ENCODE results near the gene CDH26. TPM values are rescaled to one million over a fixed set of nuclear protein-coding genes. Genes with fewer than 3 reads are reported as not detected.

CDH26 gene
- polyA plus RNA-seq, 4 donors: 0.72 to 1.6 (median 1.1) TPM

- no peak overlapping the region for H3K4me3 ChIP-seq (ENCODE audit: low read depth in 1 of 3, low read length in 3 of 3)
- H3K4me1 ChIP-seq (ENCODE audit: control insufficient read depth in 3 of 3, insufficient read depth in 2 of 3, low read depth in 1 of 3, low read length in 2 of 3): no peaks in the 10 kb centered on the region
- no peak for FAIRE-seq
- H3K36me3 ChIP-seq (ENCODE audit: control insufficient read depth in 3 of 3, insufficient read depth in 2 of 3, low read depth in 1 of 3, low read length in 3 of 3): peaks cover 0 to 10% (median 9%) of the 10 kb centered on the region in 3 donors
- DNase-seq: no peak
- no peaks in the 10 kb centered on the region for H3K27me3 ChIP-seq (ENCODE audit: control insufficient read depth in 3 of 3, insufficient read depth in 3 of 3, low read length in 3 of 3)
- WGBS, 3 donors: 73 to 86% (median 83%) methylated on average over 3 of the region's 3 CpGs
- no peaks in the 10 kb centered on the region for H3K9me3 ChIP-seq (ENCODE audit: control insufficient read depth in 2 of 2, insufficient read depth in 1 of 2, low read depth in 1 of 2, low read length in 1 of 2)
- H3K27ac ChIP-seq (ENCODE audit: low read depth in 1 of 3, low read length in 2 of 3): no peak overlapping the region
These were observed 13.0 kb upstream of the CDH26 start for GRCh38 chr20:59945175-59945574.

GRCh38 chr20:59945731-59946130 is 12.5 kb upstream of the CDH26 start:
- no peak for FAIRE-seq

GRCh38 chr20:59947376-59947775 is 10.8 kb upstream of the CDH26 start:
- 91 to 94% (median 94%) methylated on average over 8 of the region's 8 CpGs for WGBS, 3 donors
- no peaks in the 10 kb centered on the region for H3K9me3 ChIP-seq (ENCODE audit: control insufficient read depth in 2 of 2, insufficient read depth in 1 of 2, low read depth in 1 of 2, low read length in 1 of 2)
- H3K4me3 ChIP-seq (ENCODE audit: low read depth in 1 of 3, low read length in 3 of 3): no peak overlapping the region
- no peak overlapping the region for H3K27ac ChIP-seq (ENCODE audit: low read depth in 1 of 3, low read length in 2 of 3)
- FAIRE-seq: no peak
- H3K27me3 ChIP-seq (ENCODE audit: control insufficient read depth in 3 of 3, insufficient read depth in 3 of 3, low read length in 3 of 3): no peaks in the 10 kb centered on the region
- H3K4me1 ChIP-seq (ENCODE audit: control insufficient read depth in 3 of 3, insufficient read depth in 2 of 3, low read depth in 1 of 3, low read length in 2 of 3): no peaks in the 10 kb centered on the region
- peaks cover 0 to 10% (median 9%) of the 10 kb centered on the region in 3 donors for H3K36me3 ChIP-seq (ENCODE audit: control insufficient read depth in 3 of 3, insufficient read depth in 2 of 3, low read depth in 1 of 3, low read length in 3 of 3)
- DNase-seq: no peak

More at GRCh38 chr20:59945731-59946130, 12.5 kb upstream of the CDH26 start:
- no peak for DNase-seq
- no peaks in the 10 kb centered on the region for H3K4me1 ChIP-seq (ENCODE audit: control insufficient read depth in 3 of 3, insufficient read depth in 2 of 3, low read depth in 1 of 3, low read length in 2 of 3)
- H3K27ac ChIP-seq (ENCODE audit: low read depth in 1 of 3, low read length in 2 of 3): no peak overlapping the region
- H3K4me3 ChIP-seq (ENCODE audit: low read depth in 1 of 3, low read length in 3 of 3): no peak overlapping the region
- WGBS, 3 donors: 85 to 97% (median 87%) methylated on average over 2 of the region's 2 CpGs
- H3K9me3 ChIP-seq (ENCODE audit: control insufficient read depth in 2 of 2, insufficient read depth in 1 of 2, low read depth in 1 of 2, low read length in 1 of 2): no peaks in the 10 kb centered on the region
- no peaks in the 10 kb centered on the region for H3K27me3 ChIP-seq (ENCODE audit: control insufficient read depth in 3 of 3, insufficient read depth in 3 of 3, low read length in 3 of 3)
- peaks cover 0 to 10% (median 9%) of the 10 kb centered on the region in 3 donors for H3K36me3 ChIP-seq (ENCODE audit: control insufficient read depth in 3 of 3, insufficient read depth in 2 of 3, low read depth in 1 of 3, low read length in 3 of 3)

GRCh38 chr20:59948212-59948611 is 10.0 kb upstream of the CDH26 start:
- Histone ChIP-seq H3K27ac (ENCODE audit: low read depth in 1 of 3, low read length in 2 of 3) (no peak overlapping the region), H3K4me3 (ENCODE audit: low read depth in 1 of 3, low read length in 3 of 3) (no peak overlapping the region), H3K4me1 (ENCODE audit: control insufficient read depth in 3 of 3, insufficient read depth in 2 of 3, low read depth in 1 of 3, low read length in 2 of 3) (no peaks in the 10 kb centered on the region), H3K27me3 (ENCODE audit: control insufficient read depth in 3 of 3, insufficient read depth in 3 of 3, low read length in 3 of 3) (no peaks in the 10 kb centered on the region), H3K36me3 (ENCODE audit: control insufficient read depth in 3 of 3, insufficient read depth in 2 of 3, low read depth in 1 of 3, low read length in 3 of 3) (peaks cover 0 to 10% (median 9%) of the 10 kb centered on the region in 3 donors), H3K9me3 (ENCODE audit: control insufficient read depth in 2 of 2, insufficient read depth in 1 of 2, low read depth in 1 of 2, low read length in 1 of 2) (no peaks in the 10 kb centered on the region)
- FAIRE-seq (no peak), DNase-seq (no peak)
- WGBS, 3 donors: 13 to 41% (median 17%) methylated on average over 1 of the region's 1 CpG

GRCh38 chr20:59948828-59949720 is 9.1 kb upstream of the CDH26 start:
- no peaks in the 10 kb centered on the region for H3K9me3 ChIP-seq (ENCODE audit: control insufficient read depth in 2 of 2, insufficient read depth in 1 of 2, low read depth in 1 of 2, low read length in 1 of 2)
- peak overlapping the region in 2 of 3 donors; percentile 11 to 58 for H3K27ac ChIP-seq (ENCODE audit: low read depth in 1 of 3, low read length in 2 of 3)
- H3K4me3 ChIP-seq (ENCODE audit: low read depth in 1 of 3, low read length in 3 of 3): no peak overlapping the region
- no peaks in the 10 kb centered on the region for H3K27me3 ChIP-seq (ENCODE audit: control insufficient read depth in 3 of 3, insufficient read depth in 3 of 3, low read length in 3 of 3)
- WGBS, 3 donors: 34 to 39% (median 37%) methylated on average over 7 of the region's 7 CpGs
- no peak for FAIRE-seq
- peak; percentile 51 to 53 for DNase-seq
- H3K36me3 ChIP-seq (ENCODE audit: control insufficient read depth in 3 of 3, insufficient read depth in 2 of 3, low read depth in 1 of 3, low read length in 3 of 3): peaks cover 0 to 8% (median 6%) of the 10 kb centered on the region in 3 donors
- no peaks in the 10 kb centered on the region for H3K4me1 ChIP-seq (ENCODE audit: control insufficient read depth in 3 of 3, insufficient read depth in 2 of 3, low read depth in 1 of 3, low read length in 2 of 3)

GRCh38 chr20:59949911-59950310 is 8.3 kb upstream of the CDH26 start:
- no peak overlapping the region for H3K27ac ChIP-seq (ENCODE audit: low read depth in 1 of 3, low read length in 2 of 3)
- H3K27me3 ChIP-seq (ENCODE audit: control insufficient read depth in 3 of 3, insufficient read depth in 3 of 3, low read length in 3 of 3): no peaks in the 10 kb centered on the region
- H3K4me3 ChIP-seq (ENCODE audit: low read depth in 1 of 3, low read length in 3 of 3): no peak overlapping the region
- no peak for FAIRE-seq
- no peaks in the 10 kb centered on the region for H3K9me3 ChIP-seq (ENCODE audit: control insufficient read depth in 2 of 2, insufficient read depth in 1 of 2, low read depth in 1 of 2, low read length in 1 of 2)
- H3K36me3 ChIP-seq (ENCODE audit: control insufficient read depth in 3 of 3, insufficient read depth in 2 of 3, low read depth in 1 of 3, low read length in 3 of 3): peaks cover 0 to 2% (median 0%) of the 10 kb centered on the region in 3 donors
- DNase-seq: no peak
- H3K4me1 ChIP-seq (ENCODE audit: control insufficient read depth in 3 of 3, insufficient read depth in 2 of 3, low read depth in 1 of 3, low read length in 2 of 3): no peaks in the 10 kb centered on the region
- WGBS, 3 donors: 93 to 95% (median 93%) methylated on average over 6 of the region's 6 CpGs

GRCh38 chr20:59954718-59955117 is 3.5 kb upstream of the CDH26 start:
- Histone ChIP-seq H3K27ac (ENCODE audit: low read depth in 1 of 3, low read length in 2 of 3) (no peak overlapping the region), H3K36me3 (ENCODE audit: control insufficient read depth in 3 of 3, insufficient read depth in 2 of 3, low read depth in 1 of 3, low read length in 3 of 3) (no peaks in the 10 kb centered on the region), H3K4me1 (ENCODE audit: control insufficient read depth in 3 of 3, insufficient read depth in 2 of 3, low read depth in 1 of 3, low read length in 2 of 3) (no peaks in the 10 kb centered on the region), H3K4me3 (ENCODE audit: low read depth in 1 of 3, low read length in 3 of 3) (no peak overlapping the region), H3K9me3 (ENCODE audit: control insufficient read depth in 2 of 2, insufficient read depth in 1 of 2, low read depth in 1 of 2, low read length in 1 of 2) (no peaks in the 10 kb centered on the region), H3K27me3 (ENCODE audit: control insufficient read depth in 3 of 3, insufficient read depth in 3 of 3, low read length in 3 of 3) (no peaks in the 10 kb centered on the region)
- DNase-seq (no peak), FAIRE-seq (no peak)
- 91 to 94% (median 93%) methylated on average over 4 of the region's 4 CpGs for whole genome bisulfite sequencing, 3 donors

GRCh38 chr20:59955131-59955796 is 3.0 kb upstream of the CDH26 start:
- 72 to 85% (median 84%) methylated on average over 8 of the region's 8 CpGs for WGBS, 3 donors
- Histone ChIP-seq H3K9me3 (ENCODE audit: control insufficient read depth in 2 of 2, insufficient read depth in 1 of 2, low read depth in 1 of 2, low read length in 1 of 2) (no peaks in the 10 kb centered on the region), H3K27ac (ENCODE audit: low read depth in 1 of 3, low read length in 2 of 3) (no peak overlapping the region), H3K27me3 (ENCODE audit: control insufficient read depth in 3 of 3, insufficient read depth in 3 of 3, low read length in 3 of 3) (no peaks in the 10 kb centered on the region), H3K36me3 (ENCODE audit: control insufficient read depth in 3 of 3, insufficient read depth in 2 of 3, low read depth in 1 of 3, low read length in 3 of 3) (no peaks in the 10 kb centered on the region), H3K4me1 (ENCODE audit: control insufficient read depth in 3 of 3, insufficient read depth in 2 of 3, low read depth in 1 of 3, low read length in 2 of 3) (no peaks in the 10 kb centered on the region), H3K4me3 (ENCODE audit: low read depth in 1 of 3, low read length in 3 of 3) (no peak overlapping the region)
- FAIRE-seq (no peak), DNase-seq (peak; percentile 36 to 54)
